IMR-90 (cell line): ENCODE results near the gene SLC1A7. TPM values are rescaled to one million over a fixed set of nuclear protein-coding genes. Genes with fewer than 3 reads are reported as not detected.

ENCODE experiments used
- ATAC-seq: fragments of 200-7000 bp; cut with Tn5 transposase; 2 replicates; pipeline ENCODE4 v1.9.1; 2020; ENCODE audit warnings: low read depth, mild to moderate bottlenecking, moderate library complexity
- BruUV-seq: library from RNA; stranded (reverse); fragments of 400-500 nt; replicated peaks from 2 replicates; lab custom pipeline; 2021; lab: Mats Ljungman, UMichigan
- CTCF ChIA-PET: fragments of 300-600 bp; formaldehyde crosslinking; extraction: SDS; loops from one replicate; lab custom pipeline; 2021; ENCODE audit warnings: antibody characterized with exemption; lab: Yijun Ruan, JAX
- POLR2A ChIA-PET: fragments of 300-600 bp; sonication (Branson Sonifier 250); formaldehyde crosslinking; loops from one replicate; lab custom pipeline; 2022; ENCODE audit warnings: antibody characterized with exemption; ENCODE audit not compliant: unreplicated experiment; lab: Charles Lee
- DNase-seq: peaks from one replicate; pipeline ENCODE4 v3.0.0; 2013
- H2AFZ ChIP-seq: replicated peaks from 2 replicates; pipeline ENCODE3; 2013; ENCODE audit warnings: low read length, mild to moderate bottlenecking; ENCODE audit not compliant: poor library complexity
- H2AK5ac ChIP-seq: 2 replicates; pipeline ENCODE4 v1.6.1; 2013; ENCODE audit warnings: low read depth, low read length, inconsistent platforms
- H2AK9ac ChIP-seq: replicated peaks from 2 replicates; pipeline ENCODE3; 2013; ENCODE audit warnings: mild to moderate bottlenecking, low read depth, low read length, moderate library complexity; ENCODE audit not compliant: poor library complexity
- H2BK120ac ChIP-seq: 2 replicates; pipeline ENCODE4 v1.6.1; 2013; ENCODE audit warnings: low read depth, low read length, inconsistent platforms
- H2BK15ac ChIP-seq: 3 replicates; pipeline ENCODE4 v1.6.1; 2013; ENCODE audit warnings: low read depth, low read length, inconsistent platforms
- H2BK20ac ChIP-seq: 2 replicates; pipeline ENCODE4 v1.6.1; 2013; ENCODE audit warnings: low read depth, mild to moderate bottlenecking, inconsistent platforms, low read length, moderate library complexity
- H2BK5ac ChIP-seq: 2 replicates; pipeline ENCODE4 v1.6.1; 2013; ENCODE audit warnings: mild to moderate bottlenecking, low read depth, low read length, inconsistent platforms; ENCODE audit not compliant: poor library complexity, severe bottlenecking
- H3K14ac ChIP-seq: replicated peaks from 2 replicates; pipeline ENCODE4 v1.6.1; 2013; ENCODE audit warnings: low read depth, low read length, inconsistent platforms
- H3K18ac ChIP-seq: 2 replicates; pipeline ENCODE4 v1.6.1; 2013; ENCODE audit warnings: low read depth, low read length, control low read depth
- H3K23ac ChIP-seq: 2 replicates; pipeline ENCODE4 v1.6.1; 2013; ENCODE audit warnings: low read depth, low read length, inconsistent platforms
- H3K27ac ChIP-seq: 2 replicates; pipeline ENCODE4 v1.5.1; 2013; ENCODE audit warnings: mild to moderate bottlenecking, control low read depth, low read length; ENCODE audit not compliant: insufficient read depth
- H3K27me3 ChIP-seq: 2 replicates; pipeline ENCODE4 v1.6.1; 2013; ENCODE audit warnings: low read length; ENCODE audit not compliant: control insufficient read depth, insufficient read depth
- H3K36me3 ChIP-seq: 2 replicates; pipeline ENCODE4 v1.6.1; 2013; ENCODE audit warnings: low read length, mixed read lengths; ENCODE audit not compliant: control insufficient read depth, insufficient read depth
- H3K4ac ChIP-seq: 2 replicates; pipeline ENCODE4 v1.6.1; 2013; ENCODE audit warnings: low read depth, low read length, inconsistent platforms
- H3K4me1 ChIP-seq: 2 replicates; pipeline ENCODE4 v1.6.1; 2013; ENCODE audit warnings: low read length, mixed read lengths; ENCODE audit not compliant: control insufficient read depth, insufficient read depth
- H3K4me2 ChIP-seq: 2 replicates; pipeline ENCODE4 v1.6.1; 2013; ENCODE audit warnings: low read depth, mild to moderate bottlenecking, control low read depth, low read length, moderate library complexity
- H3K4me3 ChIP-seq: 2 replicates; pipeline ENCODE4 v1.5.1; 2013; ENCODE audit warnings: low read depth, mild to moderate bottlenecking, control low read depth, low read length, moderate library complexity; ENCODE audit not compliant: insufficient read depth
- H3K56ac ChIP-seq: 2 replicates; pipeline ENCODE4 v1.6.1; 2013; ENCODE audit warnings: low read length, inconsistent platforms; ENCODE audit not compliant: insufficient read depth; ENCODE audit errors: extremely low read depth
- H3K79me1 ChIP-seq, 2 experiments: 2 replicates each; pipeline ENCODE4 v1.6.1; 2013; ENCODE audit warnings: low read length in 2 of 2, inconsistent platforms in 1 of 2, low read depth in 1 of 2
- H3K9ac ChIP-seq: 2 replicates; pipeline ENCODE4 v1.6.1; 2013; ENCODE audit warnings: low read depth, low read length, control low read depth
- H3K9me1 ChIP-seq: 2 replicates; pipeline ENCODE4 v1.6.1; 2013; ENCODE audit warnings: low read length, inconsistent platforms; ENCODE audit not compliant: insufficient read depth
- H3K9me3 ChIP-seq: 2 replicates; pipeline ENCODE4 v1.6.1; 2013; ENCODE audit warnings: low read length; ENCODE audit not compliant: control insufficient read depth, insufficient read depth
- H4K20me1 ChIP-seq: 2 replicates; pipeline ENCODE4 v1.6.1; 2013; ENCODE audit warnings: low read length, inconsistent platforms; ENCODE audit not compliant: insufficient read depth
- H4K5ac ChIP-seq: 2 replicates; pipeline ENCODE4 v1.6.1; 2013; ENCODE audit warnings: mild to moderate bottlenecking, low read depth, low read length, control low read depth
- H4K8ac ChIP-seq, 2 experiments: 2 replicates each; pipeline ENCODE4 v1.6.1; 2013; ENCODE audit warnings: low read depth in 2 of 2, low read length in 2 of 2, control low read depth in 1 of 2, inconsistent platforms in 1 of 2
- H4K91ac ChIP-seq: 2 replicates; pipeline ENCODE4 v1.6.1; 2013; ENCODE audit warnings: low read depth, low read length, inconsistent platforms; ENCODE audit not compliant: insufficient read depth
- CEBPB ChIP-seq: IDR thresholded peaks from 2 replicates; pipeline ENCODE4 v1.6.1; 2012; ENCODE audit warnings: low read depth, low read length, improper control_type of control experiment
- MAZ ChIP-seq: IDR thresholded peaks from 2 replicates; pipeline ENCODE4 v1.6.1; 2012; ENCODE audit warnings: low read depth, mild to moderate bottlenecking, low read length, improper control_type of control experiment, moderate library complexity, borderline replicate concordance
- WGBS, 2 experiments: methylation state at CpG; one replicate each; pipeline versions ENCODE4 v1.1.5 to v1.1.7; 2013; ENCODE audit warnings: missing lambda C conversion rate in 2 of 2; ENCODE audit not compliant: insufficient read length in 1 of 2; ENCODE audit errors: extremely low coverage in 2 of 2; 5-methylcytosine and 5-hydroxymethylcytosine counted together
- dilution Hi-C: fragments of 300-500 bp; cut with HindIII; formaldehyde crosslinking; loops from one replicate; pipeline ENCODE4 v1.14.3; 2018; ENCODE audit warnings: low sequenced_read_pairs; ENCODE audit not compliant: unreplicated experiment
- in situ Hi-C: fragments of 300-500 bp; cut with MboI; formaldehyde crosslinking; loops from 3 replicates; pipeline ENCODE4 v1.14.3; 2019; ENCODE audit warnings: low sequenced_read_pairs, inconsistent platforms, mixed read lengths
- intact Hi-C: fragments of 100-400 bp; cut with micrococcal nuclease; formaldehyde crosslinking; loops from 2 replicates; pipeline ENCODE4 v1.10.0; 2022
- polyA plus RNA-seq, 3 experiments: library from polyadenylated mRNA; depleted of rRNA; stranded (reverse); fragments of >200 nt; gene quantifications; 2 replicates each; pipeline ENCODE4 v1.2.3, GENCODE V29; 2012; ENCODE audit warnings: low replicate concordance in 1 of 3
- total RNA-seq: library from RNA; depleted of rRNA; stranded (reverse); fragments of >200 nt; gene quantifications from 2 replicates; pipeline ENCODE4 v1.2.3, GENCODE V29; 2012

The SLC1A7 gene
- total and polyA plus RNA-seq, 2 of the 4 experiments (the other 2 are of a cell fraction): 0.05 TPM; not detected in 1

- H3K27ac ChIP-seq: peak overlapping the region; percentile 84
- dilution Hi-C loops: no loop called here
- BruUV-seq: no TSS peak
Observed at GRCh38 chr1:53180226-53180625, 37.8 kb upstream of the SLC1A7 start.

More at GRCh38 chr1:53180226-53180625, 37.8 kb upstream of the SLC1A7 start:
- H3K4me2 ChIP-seq: no peak overlapping the region
- peak overlapping the region; percentile 92 for H2AK5ac ChIP-seq
- H3K36me3 ChIP-seq: no peaks in the 10 kb centered on the region
- H4K5ac ChIP-seq: peak overlapping the region; percentile 91
- no peaks in the 10 kb centered on the region for H4K20me1 ChIP-seq
- peak overlapping the region; percentile 98 for H2BK20ac ChIP-seq
- peak overlapping the region; percentile 96 for H4K91ac ChIP-seq
- peak overlapping the region; percentile 84 for H2AFZ ChIP-seq
- H4K8ac ChIP-seq: peak overlapping the region; percentile 34 to 97; a peak in 3 of 4 replicates
- no peak overlapping the region for H3K9ac ChIP-seq
- peak overlapping the region; percentile 98 for H2BK120ac ChIP-seq
- peak overlapping the region; percentile 78 for H3K14ac ChIP-seq
- 80% methylated on average over 1 of the region's 2 CpGs; no CpG with 5 or more reads in 1 of the 2 experiments for WGBS, 2 experiments
- no peaks in the 10 kb centered on the region for H3K9me3 ChIP-seq
- in situ Hi-C loops (loop anchor here (10.0 kb wide), 2 partner anchors 275 to 475 kb away; no protein-coding TSS in a partner anchor), intact Hi-C loops (loop anchor here (5.0 to 10.0 kb wide), 3 partner anchors 118 to 478 kb away; partner anchors contain the start of genes ECHDC2, PODN and SCP2)
- no peak overlapping the region for H3K4me3 ChIP-seq
- H2AK9ac ChIP-seq: peak overlapping the region; percentile 58
- H2BK15ac ChIP-seq: peak overlapping the region; percentile 94; the same call in 2 of the 3 replicates
- H3K18ac ChIP-seq: peak overlapping the region; percentile 83
- ChIA-PET CTCF (interaction anchor here (1.3 kb wide), 1 partner anchor 15 kb away, joined by 4 read pairs; no protein-coding TSS in a partner anchor), POLR2A (interaction anchor here (1.4 kb wide), 1 partner anchor 34 kb away, joined by 3 read pairs; no protein-coding TSS in a partner anchor)
- H3K4me1 ChIP-seq: peaks cover 53% of the 10 kb centered on the region
- peak overlapping the region; percentile 87 for H2BK5ac ChIP-seq
- no peak overlapping the region for H3K56ac ChIP-seq
- peaks cover 0 to 5% of the 10 kb centered on the region in 2 experiments; a peak in 2 of 4 replicates for H3K79me1 ChIP-seq
- DNase-seq (peak; percentile 92), ATAC-seq (peak; percentile 36)
- peak overlapping the region; percentile 97 for H3K4ac ChIP-seq
- H3K23ac ChIP-seq: peak overlapping the region; percentile 90
- H3K27me3 ChIP-seq: no peaks in the 10 kb centered on the region
- H3K9me1 ChIP-seq: peaks cover 61% of the 10 kb centered on the region
- TF ChIP-seq CEBPB: peak; percentile 49
- TF ChIP-seq MAZ: no peak
